GM18499 (cell line): ENCODE measurements around the gene RIN3.

ENCODE experiments used
- ATAC-seq: cut with Tn5 transposase; IDR thresholded peaks from one replicate; pipeline ENCODE4 v1.9.1; 2021; ENCODE audit warnings: moderate number of reproducible peaks; ENCODE audit not compliant: insufficient read depth, unreplicated experiment

Gene RIN3

GRCh38 chr14:92587700-92588085 lies 74.1 kb downstream of the RIN3 start:
- ATAC-seq, result no peak

GRCh38 chr14:92589213-92589852 lies 75.8 kb downstream of the RIN3 start:
- no peak for ATAC-seq

GRCh38 chr14:92590176-92590575 lies 76.6 kb downstream of the RIN3 start:
- ATAC-seq, result no peak

- no peak for ATAC-seq
These were observed 77.4 kb downstream of the RIN3 start for GRCh38 chr14:92590941-92591340.

GRCh38 chr14:92591346-92591745 lies 77.8 kb downstream of the RIN3 start:
- no peak for ATAC-seq

GRCh38 chr14:92595267-92595666 lies 81.7 kb downstream of the RIN3 start:
- no peak for ATAC-seq

- no peak for ATAC-seq
These were observed 82.8 kb downstream of the RIN3 start for GRCh38 chr14:92596331-92596907.

GRCh38 chr14:92597906-92598905 lies 84.6 kb downstream of the RIN3 start:
- ATAC-seq, result no peak

- no peak for ATAC-seq
These were observed 86.2 kb downstream of the RIN3 start for GRCh38 chr14:92599811-92600210.

GRCh38 chr14:92600318-92601053 lies 86.9 kb downstream of the RIN3 start:
- ATAC-seq, result no peak

- ATAC-seq, result no peak
These were observed 87.6 kb downstream of the RIN3 start for GRCh38 chr14:92601131-92601710.

- ATAC-seq, result no peak
These were observed 88.3 kb downstream of the RIN3 start for GRCh38 chr14:92601757-92602417.

GRCh38 chr14:92603309-92604242 lies 90.0 kb downstream of the RIN3 start:
- ATAC-seq, result no peak

GRCh38 chr14:92605274-92605940 lies 91.8 kb downstream of the RIN3 start:
- ATAC-seq, result no peak

- no peak for ATAC-seq
These were observed 93.7 kb downstream of the RIN3 start for GRCh38 chr14:92607251-92607650.

GRCh38 chr14:92607702-92608429 lies 94.3 kb downstream of the RIN3 start:
- ATAC-seq, result no peak

- no peak for ATAC-seq
These were observed 96.4 kb downstream of the RIN3 start for GRCh38 chr14:92609955-92610354.
